Measurements from ENCODE around the gene PAX2. TPM values are rescaled to one million over a fixed set of nuclear protein-coding genes. Genes with fewer than 3 reads are reported as not detected.

The PAX2 gene
- total RNA-seq, 2 experiments from 2014 or later = not detected

GRCh38 chr10:100713049-100713858 is 32.1 kb upstream of the PAX2 start:
- POLR2A ChIA-PET = interaction anchor here (1.0 kb wide), 1 partner anchor 12 kb away, joined by 4 read pairs; no protein-coding TSS in a partner anchor
- H3K4me3 Mint-ChIP-seq = no peak overlapping the region
- CTCF ChIA-PET = interaction anchor here (1.1 to 3.6 kb wide), 3 partner anchors 28 to 31 kb away, joined by 4 to 10 read pairs (median 4); no protein-coding TSS in a partner anchor

GRCh38 chr10:100713859-100714565 is 31.4 kb upstream of the PAX2 start:
- ATAC-seq = no peak
- no peak overlapping the region for H3K4me3 Mint-ChIP-seq
- ChIA-PET POLR2A (interaction anchor here (0.5 to 1.0 kb wide), 2 partner anchors 11 to 399 kb away, joined by 3 to 4 read pairs; no protein-coding TSS in a partner anchor), CTCF (interaction anchor here (1.1 to 3.6 kb wide), 2 partner anchors 29 to 30 kb away, joined by 4 to 10 read pairs; no protein-coding TSS in a partner anchor)
- no peak for DNase-seq
- peaks cover 8% of the 10 kb centered on the region for H3K4me1 Mint-ChIP-seq (ENCODE audit: low read depth)
- no peak for TF ChIP-seq CTCF (IDR thresholded peaks at IDR 0.05)
- intact Hi-C loops (cut with micrococcal nuclease) = no loop called here
- no peak overlapping the region for H3K27ac Mint-ChIP-seq
- H3K36me3 Mint-ChIP-seq (ENCODE audit: low read depth) = no peaks in the 10 kb centered on the region
- no peaks in the 10 kb centered on the region for H3K9me3 Mint-ChIP-seq
- peaks cover 74% of the 10 kb centered on the region for H3K27me3 Mint-ChIP-seq

More at GRCh38 chr10:100713049-100713858, 32.1 kb upstream of the PAX2 start:
- H3K9me3 Mint-ChIP-seq = no peaks in the 10 kb centered on the region
- H3K36me3 Mint-ChIP-seq (ENCODE audit: low read depth) = no peaks in the 10 kb centered on the region
- ATAC-seq (no peak), DNase-seq (no peak)
- peaks cover 70% of the 10 kb centered on the region for H3K27me3 Mint-ChIP-seq
- H3K27ac Mint-ChIP-seq = no peak overlapping the region
- TF ChIP-seq CTCF (IDR thresholded peaks at IDR 0.05) = no peak
- intact Hi-C loops (cut with micrococcal nuclease) = no loop called here
- H3K4me1 Mint-ChIP-seq (ENCODE audit: low read depth) = peaks cover 8% of the 10 kb centered on the region

GRCh38 chr10:100714566-100714950 is 30.8 kb upstream of the PAX2 start:
- ChIA-PET POLR2A (no interaction called here), CTCF (interaction anchor here (3.6 kb wide), 1 partner anchor 29 kb away, joined by 10 read pairs; no protein-coding TSS in a partner anchor)
- no peak for ATAC-seq
- peaks cover 8% of the 10 kb centered on the region for H3K4me1 Mint-ChIP-seq (ENCODE audit: low read depth)
- H3K36me3 Mint-ChIP-seq (ENCODE audit: low read depth) = no peaks in the 10 kb centered on the region
- no peak for DNase-seq
- intact Hi-C loops (cut with micrococcal nuclease) = no loop called here
- no peak overlapping the region for H3K27ac Mint-ChIP-seq
- H3K27me3 Mint-ChIP-seq = peaks cover 73% of the 10 kb centered on the region
- no peak for TF ChIP-seq CTCF (IDR thresholded peaks at IDR 0.05)
- no peaks in the 10 kb centered on the region for H3K9me3 Mint-ChIP-seq
- H3K4me3 Mint-ChIP-seq = no peak overlapping the region

GRCh38 chr10:100715101-100715444 is 30.3 kb upstream of the PAX2 start:
- Mint-ChIP-seq H3K4me3 (peak overlapping the region; percentile 17), H3K27me3 (peaks cover 74% of the 10 kb centered on the region), H3K27ac (no peak overlapping the region), H3K36me3 (ENCODE audit: low read depth) (no peaks in the 10 kb centered on the region), H3K4me1 (ENCODE audit: low read depth) (peaks cover 8% of the 10 kb centered on the region), H3K9me3 (no peaks in the 10 kb centered on the region)
- ATAC-seq (no peak), DNase-seq (no peak)
- ChIA-PET POLR2A (interaction anchor here (0.7 kb wide), 1 partner anchor 184 kb away, joined by 3 read pairs; no protein-coding TSS in a partner anchor), CTCF (interaction anchor here (3.6 kb wide), 1 partner anchor 28 kb away, joined by 10 read pairs; no protein-coding TSS in a partner anchor)
- TF ChIP-seq CTCF (IDR thresholded peaks at IDR 0.05) = no peak
- intact Hi-C loops (cut with micrococcal nuclease) = no loop called here
